EL (cell line): ENCODE results near the gene NCOA1.
"Not testable (repeated sequence)": the region's sequence is repeated elsewhere in the genome, so short reads cannot be mapped to it uniquely, and the experiment has no call there.

Experiments used
- DNase-seq: peaks from one replicate; pipeline ENCODE4 v3.0.0-alpha.2; 2016

NCOA1 gene

DNA sequence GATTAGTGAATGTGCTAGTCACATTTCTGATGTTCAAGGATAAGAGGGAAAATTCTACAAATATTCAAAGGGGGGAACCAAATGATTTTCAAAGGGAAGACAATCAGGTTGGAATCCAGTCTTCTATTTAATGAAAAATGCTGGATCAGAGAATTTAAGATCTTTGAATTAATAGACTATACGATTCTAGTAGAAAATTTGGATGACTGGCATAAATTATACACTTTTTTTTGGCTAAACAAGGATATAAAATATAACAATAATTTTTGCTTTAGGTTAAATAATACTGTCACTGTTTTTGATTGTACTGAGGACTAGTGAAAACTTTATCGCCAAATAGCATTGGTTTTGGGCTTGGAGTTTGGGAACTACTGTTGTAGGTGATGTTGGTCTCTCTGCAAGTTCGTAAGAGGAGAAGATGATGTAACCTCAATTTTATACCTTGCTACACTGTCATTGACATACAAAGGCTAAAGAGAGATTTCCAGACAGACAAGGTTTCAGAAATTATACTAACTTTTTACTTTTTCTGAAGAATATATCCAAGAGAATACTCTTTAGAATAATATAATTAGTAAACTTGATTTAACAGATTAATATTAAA lies 51.3 kb downstream of the NCOA1 start:
- DNase-seq: no peak

DNA sequence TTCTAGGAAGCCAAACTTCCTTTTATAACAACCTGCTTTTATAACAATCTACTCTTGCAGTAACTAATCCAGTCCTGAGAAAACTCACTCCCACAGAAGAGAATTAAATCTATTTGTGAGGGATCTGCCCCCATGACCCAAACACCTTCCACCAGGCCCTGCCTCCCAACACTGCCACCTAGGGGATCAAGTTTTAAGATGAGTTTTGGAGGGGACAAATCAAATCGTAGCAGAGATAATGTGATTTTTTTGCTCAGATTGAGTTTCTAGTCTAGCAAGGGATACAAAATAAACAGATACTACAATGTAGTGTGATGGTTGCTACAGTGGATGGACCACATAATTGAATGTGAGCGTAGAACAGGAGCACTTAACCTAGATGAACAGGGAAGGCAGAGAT lies 52.2 kb downstream of the NCOA1 start:
- no peak for DNase-seq

DNA sequence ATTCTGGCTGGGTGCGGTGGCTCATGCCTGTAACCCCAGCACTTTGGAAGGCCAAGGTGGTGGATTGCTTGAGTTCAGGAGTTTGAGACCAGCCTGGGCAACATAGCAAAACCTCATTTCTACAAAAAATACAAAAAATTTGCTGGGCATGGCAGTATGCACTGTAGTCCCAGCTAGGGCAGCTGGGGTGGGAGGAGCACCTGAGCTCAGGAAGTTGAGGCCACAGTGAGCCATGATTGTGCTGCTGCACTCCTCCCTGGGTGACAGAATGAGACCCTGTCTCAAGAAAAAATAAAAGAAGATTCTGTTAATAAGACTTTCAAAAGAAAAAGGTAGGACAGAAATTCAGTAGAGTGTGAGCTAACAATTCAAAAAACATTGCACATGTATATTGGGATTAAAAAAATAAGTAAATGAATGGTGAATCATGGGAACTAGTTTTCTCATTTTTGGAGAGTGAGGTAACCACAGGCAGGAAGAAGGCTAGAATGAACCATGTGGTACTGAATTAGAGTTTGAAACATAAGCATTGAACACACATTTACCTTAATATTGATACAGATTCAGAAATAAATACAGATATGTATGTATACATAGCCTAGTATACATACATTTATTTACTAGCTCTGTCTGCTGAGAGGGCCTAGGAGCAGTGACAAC lies 53.5 kb downstream of the NCOA1 start:
- DNase-seq: peak; percentile 10

DNA sequence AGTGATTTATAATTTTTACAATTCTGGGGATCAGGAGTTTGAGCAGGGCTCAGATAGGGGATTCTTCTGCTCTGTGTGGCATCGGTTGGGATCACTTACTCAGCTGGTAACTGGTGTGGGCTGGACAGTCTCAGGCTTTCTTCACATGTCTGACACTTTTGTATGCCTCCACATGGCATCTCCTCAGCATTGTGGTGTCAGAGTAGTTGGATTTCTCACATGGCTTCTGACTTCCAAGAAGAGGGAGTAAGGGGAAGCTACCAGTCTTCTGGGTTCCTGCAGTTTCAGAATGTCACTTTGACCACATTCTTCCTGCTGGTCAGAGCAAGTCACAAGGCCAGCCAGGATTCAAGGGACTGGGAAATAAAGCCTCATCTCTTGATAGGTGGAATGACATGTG lies 55.6 kb downstream of the NCOA1 start:
- DNase-seq: no peak

DNA sequence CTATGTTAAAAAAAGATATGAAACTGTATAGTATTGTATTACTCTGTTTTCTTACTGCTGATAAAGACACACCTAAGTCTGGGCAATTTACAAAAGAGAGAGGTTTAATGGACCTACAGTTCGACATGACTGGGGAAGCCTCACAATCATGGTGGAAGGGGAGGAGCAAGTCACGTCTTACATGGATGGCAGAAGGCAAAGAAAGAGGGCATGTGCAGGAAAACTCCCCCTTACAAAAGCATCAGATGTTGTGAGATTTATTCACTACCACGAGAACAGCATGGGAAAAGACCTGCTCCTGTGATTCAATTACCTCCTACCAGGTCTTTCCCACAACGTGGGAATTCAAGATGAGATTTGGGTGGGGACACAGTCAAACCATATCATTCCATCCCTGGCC lies 57.0 kb downstream of the NCOA1 start:
- DNase-seq: no peak

DNA sequence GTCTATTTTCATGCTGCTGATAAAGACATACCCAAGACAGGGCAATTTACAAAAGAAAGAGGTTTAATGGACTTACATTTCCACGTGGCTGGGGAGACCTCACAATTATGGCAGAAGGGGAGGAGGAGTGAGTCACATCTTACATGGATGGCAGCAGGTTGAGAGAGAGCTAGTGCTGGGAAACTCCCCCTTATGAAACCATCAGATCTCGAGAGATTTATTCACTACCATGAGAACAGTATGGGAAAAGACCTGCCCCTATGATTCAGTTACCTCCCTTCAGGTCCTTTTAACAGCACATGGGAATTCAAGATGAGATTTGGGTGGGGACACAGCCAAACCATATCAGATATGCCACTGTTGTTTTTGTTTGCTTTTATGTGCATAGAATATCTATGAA lies 59.2 kb downstream of the NCOA1 start:
- not testable (repeated sequence) for DNase-seq

DNA sequence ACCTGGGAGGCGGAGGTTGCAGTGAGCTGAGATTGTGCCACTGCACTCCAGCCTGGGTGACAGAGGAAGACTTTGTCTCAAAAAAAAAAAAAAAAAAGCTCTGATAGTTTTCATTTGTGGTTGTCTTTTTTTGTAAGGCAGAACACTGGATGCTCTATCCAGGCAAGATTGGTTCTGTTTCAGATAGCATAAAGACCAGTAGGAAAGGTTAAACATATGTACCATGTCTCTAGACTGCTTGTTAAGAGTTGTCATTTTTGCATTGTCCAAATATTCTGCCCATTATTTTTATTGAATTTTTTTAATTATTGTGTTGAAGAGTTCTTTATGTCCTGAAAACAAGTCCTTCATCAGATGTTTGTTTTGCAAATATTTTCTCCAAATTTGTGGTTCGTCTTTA lies 60.0 kb downstream of the NCOA1 start:
- DNase-seq: no peak

DNA sequence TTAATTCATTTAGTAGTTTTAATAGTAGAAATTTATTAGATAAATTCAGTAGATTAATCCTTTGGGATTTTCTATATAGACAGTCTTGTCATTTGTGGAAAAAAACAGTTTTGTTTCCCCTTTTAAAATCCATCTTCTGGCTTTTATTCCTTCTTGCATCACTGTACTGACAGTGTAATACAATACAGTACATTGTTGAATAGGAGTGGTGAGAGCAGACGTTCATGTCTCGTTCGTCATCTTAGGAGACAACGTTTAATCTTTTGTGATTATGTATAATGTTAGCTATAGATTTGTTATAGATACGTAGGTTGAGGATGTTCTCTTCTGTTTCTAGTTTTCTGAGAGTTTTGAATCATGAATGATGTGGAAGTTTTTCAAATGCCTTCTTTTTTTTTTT lies 61.8 kb downstream of the NCOA1 start:
- no peak for DNase-seq

DNA sequence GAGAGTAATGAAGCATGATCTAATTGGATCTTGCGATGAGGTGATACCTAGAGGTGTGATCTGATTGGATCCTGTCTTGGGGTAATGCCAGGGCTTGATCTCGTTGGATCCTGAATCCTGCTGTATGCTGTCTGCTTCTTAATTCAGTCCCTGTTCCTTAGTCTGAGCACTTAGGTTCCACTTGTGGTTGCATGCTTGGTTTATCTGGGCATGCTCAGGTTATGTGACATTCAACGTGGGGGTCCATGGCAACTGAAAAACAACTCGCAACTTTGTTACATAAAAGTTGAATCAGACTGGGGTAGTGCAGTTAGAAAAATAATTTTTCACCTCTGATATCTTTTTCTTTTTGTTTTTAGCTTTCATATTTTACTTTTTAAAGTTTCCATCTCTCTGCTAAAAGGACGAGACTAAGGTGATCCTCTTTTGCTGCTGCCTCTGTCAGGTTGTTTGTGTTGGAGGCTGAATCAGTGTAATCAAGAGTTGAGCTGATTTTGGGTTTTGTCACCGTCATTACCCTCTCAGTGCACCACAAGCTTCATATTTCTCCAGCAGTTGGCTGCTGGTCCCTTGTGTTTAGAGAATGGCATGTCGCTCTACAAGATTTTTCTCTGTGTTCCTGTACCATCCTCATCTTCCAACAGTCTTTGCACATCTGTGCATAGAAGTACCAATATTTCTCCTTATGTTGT lies 67.9 kb downstream of the NCOA1 start:
- DNase-seq: no peak

DNA sequence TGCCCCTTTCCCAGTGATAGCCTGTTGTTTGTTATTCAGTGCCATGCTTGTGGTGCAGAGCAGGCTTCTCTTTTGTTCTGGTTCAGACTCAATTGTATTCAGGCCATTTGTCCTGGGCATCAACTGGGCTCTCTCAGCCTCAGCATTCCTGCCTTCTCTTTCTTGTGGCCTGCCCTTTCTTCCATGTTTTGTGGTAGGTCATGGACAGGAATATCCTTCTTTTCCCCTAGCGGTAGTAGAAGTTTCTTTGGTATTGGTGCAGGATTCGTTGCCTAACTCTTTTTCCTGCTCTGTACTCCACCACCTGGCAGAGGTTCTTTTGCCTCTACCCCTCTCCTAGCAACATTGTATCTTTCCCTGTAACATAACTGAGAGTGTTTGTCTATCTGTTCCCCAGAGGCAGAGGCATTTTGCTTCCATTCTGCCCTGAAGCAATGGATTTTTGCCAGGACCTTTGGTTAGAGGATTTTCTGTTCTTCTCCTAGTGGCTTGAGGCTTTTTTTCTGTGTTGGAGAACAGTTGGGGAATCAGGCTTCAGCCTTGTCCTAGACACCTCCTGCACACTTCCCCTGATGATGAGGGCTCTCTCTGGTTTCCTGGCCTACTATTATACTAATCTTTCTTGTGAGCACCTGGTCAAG lies 68.5 kb downstream of the NCOA1 start:
- DNase-seq: peak; percentile 41

DNA sequence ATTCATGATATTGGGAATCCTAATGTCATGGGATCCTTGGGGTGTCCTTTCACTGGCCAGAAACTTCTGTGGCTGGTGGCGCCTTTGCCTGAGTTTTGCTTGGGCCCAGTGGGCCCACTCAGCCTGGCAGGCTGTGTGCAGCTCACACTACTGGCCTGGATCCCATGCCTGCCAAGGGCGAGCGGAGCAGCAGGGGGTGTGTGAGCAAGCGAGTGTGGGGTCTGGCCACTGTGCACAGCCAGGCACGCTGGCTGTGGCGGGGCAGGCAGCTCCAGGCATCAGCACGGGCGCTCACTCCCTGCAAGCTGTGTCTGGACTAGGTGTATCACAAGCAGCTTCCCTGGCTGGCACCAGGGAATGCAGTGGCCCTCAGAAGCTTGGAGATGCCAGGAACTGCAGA lies 74.5 kb downstream of the NCOA1 start:
- no peak for DNase-seq

DNA sequence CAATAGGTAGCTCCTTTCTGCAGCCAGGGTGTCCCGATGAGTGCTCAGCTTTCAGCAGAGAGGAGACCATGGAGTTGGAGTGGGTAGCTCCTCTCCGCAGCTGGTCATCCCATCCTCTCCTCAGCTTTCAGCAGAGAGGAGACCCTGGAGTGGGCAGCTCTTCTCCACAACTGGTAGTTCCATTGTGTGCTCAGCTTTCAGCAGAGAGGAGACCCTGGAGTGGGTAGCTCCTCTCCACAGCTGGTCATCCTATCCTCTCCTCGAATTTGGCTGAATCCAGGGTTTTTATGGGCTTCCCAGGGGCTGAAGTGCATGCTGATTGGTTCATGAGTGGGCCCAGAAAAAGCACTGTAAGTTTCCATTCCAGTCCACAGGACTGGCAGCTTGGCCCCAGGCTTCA lies 75.2 kb downstream of the NCOA1 start:
- DNase-seq: no peak

DNA sequence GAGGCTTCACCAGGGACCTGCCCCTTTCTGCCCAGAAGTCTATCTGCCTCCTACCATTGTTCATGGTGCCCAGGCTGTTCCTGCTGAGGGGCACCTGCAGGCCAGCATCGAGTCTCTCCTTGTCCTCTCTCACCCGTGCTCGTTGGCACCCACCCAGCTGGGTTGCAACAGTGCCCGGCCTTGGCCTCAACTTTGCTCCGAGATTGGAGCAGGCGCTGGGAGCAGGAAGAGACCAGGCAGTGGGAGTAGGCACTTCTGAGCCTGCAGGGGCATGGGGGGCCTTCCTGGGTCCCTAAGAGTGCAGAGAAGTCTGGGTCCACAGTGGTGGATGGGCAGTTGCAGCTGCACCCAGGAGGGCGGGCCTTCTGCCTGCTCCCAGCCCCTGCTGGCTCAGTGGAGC lies 75.6 kb downstream of the NCOA1 start:
- DNase-seq: no peak

DNA sequence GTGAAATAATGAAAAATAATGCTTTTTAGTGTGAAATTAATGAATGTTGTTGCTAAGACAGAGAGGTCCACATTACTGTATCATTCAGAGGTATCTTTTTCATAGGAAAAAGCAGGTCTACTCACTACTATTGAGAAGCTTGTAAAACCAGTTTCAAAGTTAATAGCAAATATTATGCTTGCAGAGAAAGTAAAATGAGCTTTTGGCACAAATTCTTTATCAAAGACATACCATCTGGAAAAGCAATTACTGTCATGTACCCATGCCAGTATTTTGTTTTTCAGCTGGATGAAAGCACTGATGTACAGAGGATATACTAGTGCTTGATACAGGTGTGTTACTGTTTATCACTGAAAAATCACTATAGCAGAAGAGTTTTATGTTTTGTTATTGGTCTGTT lies 77.5 kb downstream of the NCOA1 start:
- no peak for DNase-seq

DNA sequence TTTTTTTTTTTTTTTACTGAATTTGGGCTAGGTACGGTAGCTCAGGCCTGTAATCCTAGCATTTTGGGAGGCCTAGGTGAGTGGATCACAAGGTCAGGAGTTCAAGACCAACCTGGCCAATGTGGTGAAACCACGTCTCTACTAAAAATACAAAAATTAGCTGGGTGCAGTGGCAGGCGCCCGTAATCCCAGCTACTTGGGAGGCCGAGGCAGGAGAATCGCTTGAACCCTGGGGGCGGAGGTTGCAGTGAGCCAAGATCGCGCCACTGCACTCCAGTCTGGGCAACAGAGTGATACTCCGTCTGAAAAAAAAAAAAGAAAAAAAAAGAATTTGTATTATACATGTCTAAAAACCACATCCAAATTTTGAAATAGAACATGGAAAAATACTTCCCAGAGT lies 78.5 kb downstream of the NCOA1 start:
- not testable (repeated sequence) for DNase-seq

DNA sequence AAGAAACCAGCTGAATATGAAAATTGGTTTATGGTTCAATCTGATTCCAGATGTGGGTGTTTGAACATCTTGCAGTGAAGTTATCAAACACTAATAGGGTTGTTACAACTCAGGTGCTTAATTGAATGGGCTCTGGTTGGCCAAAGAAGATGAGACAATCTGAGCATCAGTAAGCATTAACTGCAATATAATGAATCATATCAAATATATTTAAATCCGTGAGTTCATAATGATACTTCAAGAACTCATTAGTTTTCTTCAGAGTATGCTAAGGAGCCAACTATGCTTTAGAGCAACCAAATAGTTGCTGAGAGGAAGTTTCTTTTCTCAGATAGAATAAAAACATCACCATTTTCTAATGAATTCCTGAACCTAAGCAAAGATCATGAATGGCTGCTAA lies 79.2 kb downstream of the NCOA1 start:
- no peak for DNase-seq

DNA sequence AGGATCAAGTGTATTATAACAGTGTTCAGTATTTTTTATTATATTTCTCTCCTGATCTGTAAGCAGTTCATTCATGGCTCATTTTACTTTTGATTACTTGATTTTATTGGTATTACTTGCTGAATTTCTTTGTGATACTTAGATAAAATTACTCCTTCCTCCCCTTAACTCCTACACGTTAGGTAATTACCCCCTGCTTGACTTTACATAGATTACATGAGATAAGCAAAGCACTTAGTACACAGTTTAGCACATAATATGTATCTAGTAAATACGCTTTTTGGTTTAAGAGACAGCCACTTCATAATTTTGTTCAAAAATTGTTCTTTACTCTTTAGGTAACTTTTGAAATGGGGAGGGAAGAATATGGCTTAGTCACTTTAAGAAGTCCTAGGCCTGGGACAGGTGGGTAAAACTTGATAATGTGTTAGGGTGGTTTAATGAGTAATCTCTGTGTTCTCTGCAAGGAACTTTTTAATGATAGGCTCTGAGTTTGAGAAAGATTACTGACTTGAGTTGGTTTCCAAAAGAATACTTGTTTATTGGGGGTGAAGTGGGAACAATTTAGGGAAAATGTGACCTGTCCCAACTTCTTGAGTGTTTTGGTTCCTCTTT lies 80.9 kb downstream of the NCOA1 start:
- no peak for DNase-seq

DNA sequence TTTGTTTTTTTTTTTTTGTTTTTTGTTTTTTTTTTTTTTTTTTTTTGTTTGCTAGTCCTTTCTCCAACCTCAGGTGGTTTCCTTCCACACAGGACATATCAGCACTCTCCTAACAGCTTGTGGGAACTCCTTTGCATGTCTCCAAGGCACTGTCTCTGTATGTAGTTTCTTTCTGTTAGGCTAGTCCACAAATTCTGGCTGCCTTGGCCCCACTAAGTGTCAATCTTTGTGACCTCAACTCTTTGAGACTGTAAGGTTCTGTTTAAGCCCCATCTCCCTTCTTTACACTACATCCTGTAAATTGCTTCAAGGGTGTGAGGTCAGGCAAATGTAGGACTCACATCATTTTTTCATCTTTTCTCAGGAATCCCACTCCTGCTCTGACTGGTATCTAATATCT lies 85.1 kb downstream of the NCOA1 start:
- DNase-seq: no peak

DNA sequence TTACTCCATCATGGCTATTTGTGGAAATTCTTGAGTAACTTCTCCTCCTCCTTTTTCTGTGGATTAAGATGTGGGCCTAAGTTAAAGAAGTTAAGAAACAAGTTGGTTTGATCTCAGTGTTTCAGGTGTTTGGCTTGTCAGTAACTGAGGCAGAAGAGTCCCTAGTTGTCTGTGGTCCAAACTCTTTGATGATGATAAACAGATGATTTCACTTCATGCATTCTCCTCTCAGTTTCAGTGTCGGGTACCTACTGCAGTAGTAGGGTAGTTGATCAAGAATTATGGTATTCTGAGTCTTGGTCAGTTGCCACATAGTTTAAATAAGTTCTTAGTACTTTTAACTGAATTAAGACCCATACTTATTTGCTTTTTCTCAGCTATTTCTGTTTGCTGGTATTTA lies 85.6 kb downstream of the NCOA1 start:
- no peak for DNase-seq

DNA sequence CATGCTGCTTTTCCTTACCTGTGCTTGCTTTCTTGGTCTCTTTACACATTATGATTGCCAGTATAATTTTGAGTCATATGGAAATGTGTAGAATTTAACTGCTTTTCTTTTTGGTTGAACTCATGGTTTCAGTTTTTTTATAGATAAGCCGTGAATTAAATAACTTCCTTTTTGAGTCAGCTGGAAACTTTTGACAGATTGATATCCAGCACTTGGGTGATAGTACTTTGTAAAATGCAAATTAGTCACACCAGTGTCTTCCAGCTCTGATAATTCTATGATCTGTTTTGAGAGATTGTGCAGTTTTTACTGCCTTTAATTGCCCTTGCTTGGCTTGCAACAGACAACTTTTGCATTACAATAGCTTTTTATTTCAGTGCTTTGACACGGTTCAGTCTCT lies 86.4 kb downstream of the NCOA1 start:
- no peak for DNase-seq

DNA sequence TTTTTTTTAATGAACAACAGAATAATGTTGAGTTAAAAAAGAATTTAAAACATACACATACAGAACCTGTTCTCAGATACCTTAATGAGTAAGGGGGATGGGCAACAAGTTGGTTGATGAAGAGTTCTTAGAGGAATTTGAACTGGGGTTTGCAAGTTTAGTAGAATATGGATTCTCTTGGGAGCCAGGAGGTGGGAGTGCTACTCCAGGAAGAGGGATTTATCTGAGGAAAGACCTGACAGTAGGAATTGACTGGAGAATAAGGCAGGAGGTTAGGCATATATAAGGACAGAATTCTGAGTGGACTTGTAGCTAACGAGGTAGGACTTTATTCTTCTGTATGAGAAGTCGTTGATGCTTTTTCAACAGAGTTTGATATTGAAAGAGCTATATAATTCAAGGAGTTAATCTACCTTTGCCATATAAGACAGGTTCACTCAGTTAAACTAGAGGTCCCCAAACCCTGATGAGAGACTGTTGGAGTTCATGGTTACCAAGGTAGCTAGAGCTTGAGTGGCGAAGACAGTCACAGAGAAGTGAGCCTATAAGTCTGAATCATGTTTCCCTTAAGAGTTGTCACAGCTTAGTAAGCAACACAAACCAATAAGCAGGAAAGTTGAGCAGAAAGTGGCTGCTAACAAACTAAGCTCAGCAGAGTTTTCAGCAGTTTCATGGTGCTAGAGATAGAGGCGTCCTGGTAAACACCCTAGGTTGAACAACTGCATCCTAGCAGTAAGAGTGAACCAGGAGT lies 88.2 kb downstream of the NCOA1 start:
- no peak for DNase-seq

DNA sequence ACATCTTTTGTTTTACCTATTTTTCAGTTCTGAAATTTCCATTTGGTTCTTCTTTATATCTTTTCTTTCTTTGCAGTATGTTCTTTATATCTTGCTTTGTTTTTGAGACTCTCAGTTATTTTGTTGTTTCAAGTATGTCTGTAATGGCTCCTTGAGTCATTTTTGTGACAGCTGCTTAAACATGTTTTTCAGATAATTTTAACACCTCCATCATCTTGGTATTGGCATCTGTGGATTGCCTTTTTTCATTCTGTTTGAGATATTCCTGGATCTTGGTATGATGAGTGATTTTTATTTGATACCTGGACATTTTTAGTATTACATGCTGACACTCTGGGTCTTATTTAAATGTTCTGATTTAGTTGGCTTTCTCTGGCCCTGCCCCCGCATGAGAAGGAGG lies 89.5 kb downstream of the NCOA1 start:
- no peak for DNase-seq

DNA sequence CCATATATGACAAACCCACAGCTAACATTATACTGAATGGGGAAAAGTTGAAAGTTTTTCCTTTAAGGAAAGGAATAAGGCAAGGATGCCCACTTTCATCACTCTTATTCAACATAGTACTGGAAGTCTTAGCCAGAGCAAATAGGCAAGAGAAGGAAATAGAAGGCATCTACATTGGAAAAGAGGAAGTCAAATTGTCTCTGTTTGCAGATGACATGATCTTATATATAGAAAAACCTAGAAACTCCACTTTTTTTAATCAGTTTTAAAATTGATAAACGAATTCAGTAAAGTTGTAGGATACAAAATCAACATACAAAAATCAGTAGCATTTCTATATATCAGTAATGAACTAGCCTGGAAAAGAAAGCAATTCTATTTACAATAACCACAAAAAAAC lies 90.9 kb downstream of the NCOA1 start:
- not testable (repeated sequence) for DNase-seq
